Measurements from ENCODE around the gene CIROP.
A peak's percentile ranks its signal among the peaks of the same experiment; 100 is the strongest.

The CIROP gene

GRCh38 chr14:23093991-23094665 is 10.7 kb downstream of the CIROP start:
- peak in 1 of 2 donors; percentile 61 for DNase-seq (ENCODE audit: low read depth in 2 of 2)

GRCh38 chr14:23093526-23093925 is 11.3 kb downstream of the CIROP start:
- DNase-seq (ENCODE audit: low read depth in 2 of 2), result no peak

DNA sequence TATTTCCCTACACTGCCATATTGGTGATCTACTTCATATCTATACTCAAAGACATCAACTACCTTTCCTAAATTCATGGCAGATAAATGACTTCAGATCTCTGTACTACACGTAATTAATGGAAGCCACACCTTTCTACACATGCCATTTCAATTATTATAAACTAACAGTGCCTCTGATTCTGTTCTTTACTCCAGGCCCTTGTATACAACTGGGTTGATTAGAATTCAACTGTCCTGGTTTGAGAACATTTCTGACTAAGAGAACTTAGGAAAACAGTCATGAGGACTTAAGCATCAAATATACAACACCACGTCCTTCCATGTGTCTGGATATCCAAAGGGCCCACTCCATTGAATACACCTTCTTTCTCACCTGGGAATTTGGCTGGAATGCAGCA is 11.7 kb downstream of the CIROP start:
- no peak for DNase-seq (ENCODE audit: low read depth in 2 of 2)

GRCh38 chr14:23091294-23092225 is 13.2 kb downstream of the CIROP start:
- no peak for DNase-seq (ENCODE audit: low read depth in 2 of 2)

DNA sequence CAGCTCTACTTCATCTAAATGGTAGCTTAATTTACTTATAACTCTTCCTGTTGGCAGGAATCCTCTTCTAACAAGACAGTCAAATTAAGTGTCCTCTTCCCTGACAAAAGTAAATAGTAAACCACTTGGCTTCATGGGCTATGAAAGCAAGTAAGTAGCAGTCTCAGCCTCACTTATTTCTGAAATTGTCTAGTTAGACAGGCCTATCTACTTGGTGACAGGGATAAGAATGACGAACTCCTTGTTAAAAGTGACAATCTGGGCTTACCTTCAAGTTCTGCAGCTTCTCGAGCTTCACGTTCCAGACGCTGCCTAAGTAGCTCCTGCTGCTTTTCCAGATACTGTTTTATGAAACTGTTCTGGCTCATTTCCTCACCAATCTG is 14.5 kb downstream of the CIROP start:
- no peak for DNase-seq (ENCODE audit: low read depth in 2 of 2)

GRCh38 chr14:23089498-23090253 is 15.1 kb downstream of the CIROP start:
- no peak for DNase-seq (ENCODE audit: low read depth in 2 of 2)

- no peak for DNase-seq (ENCODE audit: low read depth in 2 of 2)
Measured at GRCh38 chr14:23086565-23086964, 18.2 kb downstream of the CIROP start.

DNA sequence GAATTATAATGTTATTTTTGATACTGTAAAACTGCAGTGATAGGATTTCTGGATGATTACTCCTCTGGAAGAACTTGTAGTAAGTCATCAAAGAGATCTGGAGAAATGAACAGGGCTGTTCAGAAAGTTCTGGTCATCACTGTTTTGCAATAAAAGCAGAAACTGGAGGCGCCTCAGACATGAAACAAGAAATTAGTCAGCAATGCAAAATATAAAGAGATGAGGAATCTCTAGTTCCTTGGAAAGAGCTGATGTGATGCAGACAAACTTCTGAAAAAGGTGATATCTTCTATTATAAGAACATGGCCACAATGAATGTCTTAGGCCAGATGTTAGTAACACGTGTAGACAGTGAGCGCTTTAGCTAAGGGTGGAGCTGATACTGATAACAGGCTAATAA is 19.3 kb downstream of the CIROP start:
- no peak for DNase-seq (ENCODE audit: low read depth in 2 of 2)

DNA sequence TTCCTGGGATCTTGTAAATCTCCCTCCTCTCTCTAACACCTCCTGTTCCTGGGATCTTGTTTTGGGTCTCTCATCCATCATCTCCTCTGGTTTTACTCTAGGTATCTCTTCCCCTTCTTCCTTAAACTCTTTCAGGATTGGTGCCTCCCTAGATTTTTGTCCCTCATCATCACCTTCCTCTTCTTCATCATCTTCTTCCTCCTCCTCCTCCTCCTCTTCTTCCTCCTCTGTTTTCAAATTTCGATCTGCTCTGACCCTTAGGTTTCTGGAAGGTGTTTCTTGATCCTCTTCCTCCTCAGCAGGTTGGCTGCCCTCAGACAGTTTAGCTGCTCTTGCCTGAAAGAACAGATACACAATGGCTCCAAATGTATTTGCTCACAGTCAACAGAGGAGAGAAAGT is 24.3 kb downstream of the CIROP start:
- DNase-seq (ENCODE audit: low read depth in 2 of 2), result no peak

- no peak for DNase-seq (ENCODE audit: low read depth in 2 of 2)
Measured at GRCh38 chr14:23079716-23080115, 25.1 kb downstream of the CIROP start.

DNA sequence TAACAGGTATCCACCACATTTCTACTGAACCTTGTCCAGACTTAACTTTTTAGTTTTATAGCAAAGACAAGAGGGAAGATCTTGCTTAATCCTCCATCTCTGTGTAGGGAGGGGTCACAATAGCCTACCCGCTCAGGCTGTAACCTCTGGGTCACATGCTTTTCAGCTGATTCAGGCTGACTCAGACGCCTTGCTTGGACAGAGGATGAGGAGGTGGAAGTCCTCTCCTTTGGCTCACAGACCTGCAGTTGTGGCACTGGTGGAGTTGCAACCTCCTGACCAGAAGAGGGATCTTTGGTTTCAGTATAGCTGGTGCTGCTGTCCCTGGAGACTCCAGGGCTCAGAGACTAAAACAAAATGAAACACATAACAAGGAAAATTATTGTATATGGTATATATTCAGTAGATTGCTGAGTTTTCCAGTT is 26.1 kb downstream of the CIROP start:
- no peak for DNase-seq (ENCODE audit: low read depth in 2 of 2)

- DNase-seq (ENCODE audit: low read depth in 2 of 2), result no peak
Measured at GRCh38 chr14:23077962-23078361, 26.8 kb downstream of the CIROP start.

- no peak for DNase-seq (ENCODE audit: low read depth in 2 of 2)
Measured at GRCh38 chr14:23076785-23077408, 27.9 kb downstream of the CIROP start.

DNA sequence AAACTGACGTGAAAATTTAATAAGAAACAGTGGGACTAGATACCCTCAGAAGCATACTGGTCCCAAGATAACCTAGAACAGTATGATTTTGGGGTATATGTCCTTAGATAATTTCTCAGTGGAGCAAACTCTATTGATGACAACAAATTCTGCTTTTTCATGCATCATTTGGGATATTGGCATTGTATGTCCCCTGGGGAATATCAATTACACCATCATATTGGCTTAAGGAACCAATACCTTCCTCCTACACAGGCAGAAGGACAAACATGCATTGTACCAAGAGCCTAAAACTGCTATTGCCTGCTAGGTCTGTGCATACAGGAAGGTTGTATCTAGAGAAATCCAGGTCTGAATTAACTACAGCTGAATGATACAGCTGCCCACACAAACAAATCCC is 29.9 kb downstream of the CIROP start:
- no peak for DNase-seq (ENCODE audit: low read depth in 2 of 2)

- DNase-seq (ENCODE audit: low read depth in 2 of 2), result no peak
Measured at GRCh38 chr14:23071921-23072539, 32.8 kb downstream of the CIROP start.

GRCh38 chr14:23071244-23071920 is 33.4 kb downstream of the CIROP start:
- peak; percentile 64 to 66 for DNase-seq (ENCODE audit: low read depth in 2 of 2)

DNA sequence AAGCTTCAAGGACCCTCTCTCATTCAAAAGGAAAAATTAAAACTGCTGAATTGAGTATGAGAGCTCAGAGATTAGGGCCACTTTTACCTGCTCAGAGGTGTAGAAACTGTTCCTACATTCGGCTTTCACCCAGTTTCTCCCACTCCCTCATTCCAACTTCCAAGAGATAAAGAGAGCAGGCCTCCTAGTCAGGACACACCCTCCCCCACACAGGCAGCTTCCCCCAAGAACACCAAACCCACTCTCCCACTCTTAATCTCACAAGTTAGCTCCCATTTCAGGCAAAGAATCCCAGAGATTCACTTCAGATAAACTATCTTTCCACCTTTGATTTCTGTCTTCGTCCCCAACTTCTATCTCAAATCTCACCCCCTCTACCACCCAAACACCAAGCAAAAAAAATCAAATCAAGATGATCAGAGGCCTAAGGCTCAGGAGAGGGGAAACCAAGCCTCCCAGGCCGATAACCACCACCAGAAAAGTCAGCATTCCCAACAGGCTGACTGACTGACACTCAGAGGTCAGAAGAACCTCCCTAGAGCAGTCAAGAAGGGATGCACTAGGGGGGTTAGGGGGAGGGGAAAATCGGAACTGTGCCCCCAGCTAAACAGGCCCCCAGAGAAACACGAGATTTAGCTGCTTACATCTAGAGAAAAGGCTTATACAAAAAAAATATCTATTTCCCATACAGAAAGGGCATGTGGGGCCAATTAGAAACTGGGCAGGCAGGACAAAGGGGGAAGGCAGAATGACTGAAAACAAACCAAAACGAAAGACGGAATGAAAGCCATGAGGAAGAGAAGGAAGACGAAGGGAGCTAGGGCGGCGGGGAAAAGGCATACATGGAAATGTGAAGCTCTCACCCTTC is 34.3 kb downstream of the CIROP start:
- DNase-seq (ENCODE audit: low read depth in 2 of 2), result no peak

- no peak for DNase-seq (ENCODE audit: low read depth in 2 of 2)
Measured at GRCh38 chr14:23069413-23069806, 35.4 kb downstream of the CIROP start.

GRCh38 chr14:23068789-23069412 is 35.9 kb downstream of the CIROP start:
- DNase-seq (ENCODE audit: low read depth in 2 of 2), result peak; percentile 45
